AG04450 (cell line): ENCODE data around the gene AMD1. TPM values are rescaled to one million over a fixed set of nuclear protein-coding genes. Genes with fewer than 3 reads are reported as not detected.

Source experiments
- CTCF ChIA-PET: fragments of 300-600, 350-600 bp; formaldehyde crosslinking; extraction: SDS; loops from one replicate; lab custom pipeline; 2022; ENCODE audit warnings: antibody characterized with exemption, inconsistent platforms; lab: Charles Lee
- POLR2A ChIA-PET: fragments of 350-600 bp; formaldehyde crosslinking; extraction: SDS; loops from one replicate; lab custom pipeline; 2021; ENCODE audit warnings: antibody characterized with exemption, inconsistent platforms; lab: Yijun Ruan, JAX
- DNase-seq: peaks from one replicate; pipeline ENCODE4 v3.0.0-alpha.2; 2011; ENCODE audit warnings: low read depth, low spot score
- H3K27ac ChIP-seq: one replicate; pipeline ENCODE4 v1.5.1; 2012; ENCODE audit warnings: low read depth, low read length, control low read depth
- H3K27me3 ChIP-seq: one replicate; pipeline ENCODE4 v1.6.0; 2012; ENCODE audit warnings: low read length; ENCODE audit not compliant: control insufficient read depth, insufficient read depth
- H3K4me3 ChIP-seq: 2 replicates; pipeline ENCODE4 v1.5.1; 2011; ENCODE audit warnings: mild to moderate bottlenecking, low read depth, low read length, control low read depth
- H3K9me3 ChIP-seq: 2 replicates; pipeline ENCODE4 v1.5.1; 2012; ENCODE audit warnings: low read length; ENCODE audit not compliant: control insufficient read depth, insufficient read depth
- CTCF ChIP-seq: IDR thresholded peaks from 2 replicates; pipeline ENCODE4 v1.5.1; 2011; ENCODE audit warnings: low read depth, low read length, control low read depth, inconsistent platforms
- polyA plus RNA-seq: library from polyadenylated mRNA; depleted of rRNA; stranded (reverse); fragments of >200 nt; gene quantifications from 2 replicates; pipeline ENCODE4 v1.2.3, GENCODE V29; 2011

AMD1 gene
- polyA plus RNA-seq, 1 experiment = 84.5 TPM

GRCh38 chr6:110853754-110854477, 20.7 kb upstream of the AMD1 start:
- no peak for TF ChIP-seq CTCF
- no peak for DNase-seq
- POLR2A ChIA-PET = no interaction called here
- Histone ChIP-seq H3K9me3 (no peaks in the 10 kb centered on the region; the same call in 1 of the 2 replicates), H3K27me3 (no peaks in the 10 kb centered on the region), H3K27ac (no peak overlapping the region), H3K4me3 (no peak overlapping the region)
- CTCF ChIA-PET = no interaction called here

DNA sequence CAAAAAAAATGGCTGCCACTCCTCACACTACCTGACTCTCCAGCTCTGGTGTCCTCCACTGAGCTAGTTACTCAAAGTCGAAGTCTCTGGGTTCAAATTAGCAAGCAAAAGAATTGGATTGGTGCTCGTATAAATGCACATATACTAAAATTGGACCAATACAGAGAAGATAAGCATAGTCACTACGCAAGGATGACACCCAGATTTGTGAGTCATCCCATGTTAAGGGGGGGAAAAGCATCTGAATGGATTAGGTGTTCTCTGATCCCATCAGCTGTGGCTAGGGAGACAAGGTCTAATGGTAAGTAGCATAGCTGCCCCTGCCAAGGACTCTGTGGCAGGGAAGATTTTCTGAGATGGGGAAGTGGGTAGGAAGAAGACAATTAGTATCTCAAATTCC, 18.3 kb upstream of the AMD1 start:
- no peak overlapping the region for H3K27ac ChIP-seq
- CTCF ChIA-PET = no interaction called here
- DNase-seq = no peak
- H3K27me3 ChIP-seq = no peaks in the 10 kb centered on the region
- POLR2A ChIA-PET = interaction anchor here (0.6 kb wide), 1 partner anchor 41 kb away, joined by 3 read pairs; the partner anchor contains the start of gene CDK19
- no peaks in the 10 kb centered on the region; the same call in 1 of the 2 replicates for H3K9me3 ChIP-seq
- TF ChIP-seq CTCF = no peak
- H3K4me3 ChIP-seq = no peak overlapping the region

DNA sequence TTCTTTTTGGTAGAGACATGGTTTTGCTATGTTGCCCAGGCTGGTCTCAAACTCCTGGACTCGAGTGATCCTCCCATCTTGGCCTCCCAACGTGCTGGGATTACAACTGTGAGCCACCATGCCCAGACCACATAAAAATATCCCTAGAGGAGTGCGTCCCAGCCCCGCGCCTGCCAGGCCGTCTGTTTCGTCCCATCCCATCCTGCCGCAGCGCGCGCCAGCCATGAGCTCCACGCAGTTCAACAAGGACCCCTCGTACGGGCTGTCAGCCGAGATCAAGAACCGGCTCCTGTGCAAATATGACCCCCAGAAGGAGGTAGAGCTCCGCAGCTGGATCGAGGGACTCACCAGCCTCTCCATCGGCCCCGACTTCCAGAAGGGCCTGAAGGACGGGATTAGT, 16.6 kb upstream of the AMD1 start:
- no peak overlapping the region for H3K4me3 ChIP-seq
- CTCF ChIA-PET = no interaction called here

DNA sequence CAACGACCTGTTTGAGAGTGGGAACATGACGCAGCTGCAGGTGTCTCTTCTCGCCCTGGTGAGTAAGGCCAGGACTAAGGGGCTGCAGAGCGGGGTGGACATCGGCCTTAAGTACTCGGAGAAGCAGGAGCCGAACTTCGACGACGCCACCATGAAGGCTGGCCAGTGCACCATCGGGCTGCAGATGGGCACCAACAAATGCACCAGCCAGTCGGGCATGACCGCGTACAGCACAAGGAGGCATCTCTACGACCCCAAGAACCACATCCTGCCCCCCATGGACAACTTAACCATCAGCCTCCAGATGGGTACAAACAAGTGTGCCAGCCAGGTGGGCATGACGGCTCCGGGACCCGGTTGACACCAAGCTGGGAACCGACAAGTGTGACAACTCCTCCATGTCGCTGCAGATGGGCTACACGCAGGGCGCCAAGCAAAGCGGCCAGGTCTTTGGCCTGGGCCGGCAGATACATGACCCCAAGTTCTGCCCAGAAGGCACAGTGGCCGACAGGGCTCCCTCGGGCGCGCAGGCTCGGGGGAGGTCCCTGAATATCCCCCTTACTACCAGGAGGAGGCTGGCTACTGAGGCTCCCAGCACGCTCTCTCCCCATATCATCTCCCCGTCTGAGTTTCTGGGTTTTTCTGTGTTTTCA, 15.9 kb upstream of the AMD1 start:
- Histone ChIP-seq H3K4me3 (no peak overlapping the region), H3K27me3 (no peaks in the 10 kb centered on the region), H3K27ac (no peak overlapping the region), H3K9me3 (no peaks in the 10 kb centered on the region; the same call in 1 of the 2 replicates)
- ChIA-PET POLR2A (no interaction called here), CTCF (no interaction called here)
- TF ChIP-seq CTCF = no peak
- no peak for DNase-seq

More for the DNA sequence above, 16.6 kb upstream of the AMD1 start:
- Histone ChIP-seq H3K9me3 (no peaks in the 10 kb centered on the region; the same call in 1 of the 2 replicates), H3K27me3 (no peaks in the 10 kb centered on the region), H3K27ac (no peak overlapping the region)
- no peak for DNase-seq
- POLR2A ChIA-PET = no interaction called here
- TF ChIP-seq CTCF = no peak

DNA sequence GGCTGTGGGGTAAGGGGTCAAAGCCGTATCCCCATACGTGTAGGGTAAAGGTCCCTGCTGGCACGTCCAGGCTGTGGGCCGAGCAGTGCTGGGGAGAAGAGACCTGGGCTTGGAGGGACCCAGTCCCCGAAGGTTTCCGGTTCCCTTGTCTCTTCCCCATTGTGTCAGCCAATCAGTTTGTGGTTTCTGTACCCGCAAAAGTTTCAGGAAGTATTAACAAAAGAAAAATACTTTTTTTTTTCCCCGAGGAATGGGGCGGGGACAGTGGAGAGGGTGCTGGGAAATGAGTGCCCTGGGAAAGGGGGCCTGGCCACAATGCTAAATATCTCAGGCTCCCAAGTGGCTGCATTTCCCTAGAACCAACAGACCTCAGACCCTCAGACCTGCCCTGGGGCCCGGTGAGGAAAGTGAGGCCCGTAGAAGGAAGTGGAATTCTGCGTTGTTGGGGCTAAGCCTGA, 15.2 kb upstream of the AMD1 start:
- Histone ChIP-seq H3K4me3 (no peak overlapping the region), H3K27ac (no peak overlapping the region), H3K27me3 (no peaks in the 10 kb centered on the region), H3K9me3 (no peaks in the 10 kb centered on the region; the same call in 1 of the 2 replicates)
- POLR2A ChIA-PET = no interaction called here
- TF ChIP-seq CTCF = no peak
- no peak for DNase-seq
- CTCF ChIA-PET = no interaction called here
